ENCODE measurements around the gene SMOC1. TPM values are rescaled to one million over a fixed set of nuclear protein-coding genes. Genes with fewer than 3 reads are reported as not detected.

SMOC1 gene, protein sequence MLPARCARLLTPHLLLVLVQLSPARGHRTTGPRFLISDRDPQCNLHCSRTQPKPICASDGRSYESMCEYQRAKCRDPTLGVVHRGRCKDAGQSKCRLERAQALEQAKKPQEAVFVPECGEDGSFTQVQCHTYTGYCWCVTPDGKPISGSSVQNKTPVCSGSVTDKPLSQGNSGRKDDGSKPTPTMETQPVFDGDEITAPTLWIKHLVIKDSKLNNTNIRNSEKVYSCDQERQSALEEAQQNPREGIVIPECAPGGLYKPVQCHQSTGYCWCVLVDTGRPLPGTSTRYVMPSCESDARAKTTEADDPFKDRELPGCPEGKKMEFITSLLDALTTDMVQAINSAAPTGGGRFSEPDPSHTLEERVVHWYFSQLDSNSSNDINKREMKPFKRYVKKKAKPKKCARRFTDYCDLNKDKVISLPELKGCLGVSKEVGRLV
- 87.3 TPM for polyA plus RNA-seq (2013, experiment 1 of 4)
- polyA plus RNA-seq (2013, experiment 2 of 4) = 109 TPM
- 87.5 TPM for polyA plus RNA-seq (2013, experiment 3 of 4)
- 108 TPM for polyA plus RNA-seq (2013, experiment 4 of 4)

GRCh38 chr14:69879175-69880043 lies at the start of gene SMOC1:
Gene SMOC1, plus strand, starts transcription at chr14:69879416. Its CDS starts 263 bp downstream, at chr14:69879679.
- peak within 1 kb of the TSS; percentile 29 for H3K27ac ChIP-seq (ENCODE audit: insufficient read depth, low read depth, low read length, poor library complexity, severe bottlenecking)
- 0% methylated on average over 65 to 67 of the region's 67 CpGs for WGBS, 2 experiments

DNA sequence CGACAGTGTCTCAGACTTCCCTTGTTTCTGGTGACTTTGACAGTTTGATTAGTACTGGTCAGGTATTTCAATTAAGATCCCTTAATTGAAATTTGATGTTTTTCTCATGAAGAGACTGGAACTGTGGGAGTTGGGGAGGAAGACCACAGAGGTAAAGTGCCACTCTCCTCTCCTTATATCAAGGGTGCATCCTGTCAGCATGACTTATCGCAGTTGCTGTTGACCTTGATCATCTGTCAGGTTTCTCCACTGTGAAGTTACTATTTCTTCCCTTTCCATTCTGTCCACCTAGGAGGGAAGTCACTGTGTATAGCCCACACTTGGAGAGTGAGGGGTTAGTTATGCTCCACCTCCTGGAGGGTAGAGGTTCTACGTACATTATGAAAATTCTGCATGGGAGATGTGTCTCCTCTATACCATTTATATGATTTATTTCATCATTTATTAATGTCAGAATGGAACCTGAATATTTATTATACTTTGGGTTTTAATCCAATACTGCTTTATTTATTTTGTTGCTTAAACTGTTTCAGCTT lies 40.3 kb upstream of the SMOC1 start:
- H3K9me3 ChIP-seq (ENCODE audit: control insufficient read depth, low read length) = no peaks in the 10 kb centered on the region
- no peaks in the 10 kb centered on the region for H3K36me3 ChIP-seq (ENCODE audit: control insufficient read depth, insufficient read depth, low read length)
- WGBS, 2 experiments = 89 to 100% methylated on average over 2 of the region's 3 CpGs
- no peak overlapping the region for H3K4me3 ChIP-seq (ENCODE audit: insufficient read depth, low read depth, low read length)
- no peak overlapping the region for H3K27ac ChIP-seq (ENCODE audit: insufficient read depth, low read depth, low read length, poor library complexity, severe bottlenecking)
- no peaks in the 10 kb centered on the region for H3K27me3 ChIP-seq (ENCODE audit: control insufficient read depth, insufficient read depth, low read length, poor library complexity, severe bottlenecking)
- H3K4me1 ChIP-seq (ENCODE audit: control insufficient read depth, insufficient read depth, low read length) = peaks cover 32% of the 10 kb centered on the region

More at GRCh38 chr14:69879175-69880043, at the start of gene SMOC1:
- H3K27me3 ChIP-seq (ENCODE audit: control insufficient read depth, insufficient read depth, low read length, poor library complexity, severe bottlenecking) = no peaks in the 10 kb centered on the region
- no peaks in the 10 kb centered on the region for H3K9me3 ChIP-seq (ENCODE audit: control insufficient read depth, low read length)
- no peaks in the 10 kb centered on the region for H3K36me3 ChIP-seq (ENCODE audit: control insufficient read depth, insufficient read depth, low read length)
- H3K4me1 ChIP-seq (ENCODE audit: control insufficient read depth, insufficient read depth, low read length) = peaks cover 28% of the 10 kb centered on the region
- peak within 1 kb of the TSS; percentile 91 for H3K4me3 ChIP-seq (ENCODE audit: insufficient read depth, low read depth, low read length)

- no peaks in the 10 kb centered on the region for H3K36me3 ChIP-seq (ENCODE audit: control insufficient read depth, insufficient read depth, low read length)
- H3K27ac ChIP-seq (ENCODE audit: insufficient read depth, low read depth, low read length, poor library complexity, severe bottlenecking) = no peak overlapping the region
- no peaks in the 10 kb centered on the region for H3K9me3 ChIP-seq (ENCODE audit: control insufficient read depth, low read length)
- WGBS, 2 experiments = 81 to 96% methylated on average over 3 of the region's 3 CpGs
- H3K4me3 ChIP-seq (ENCODE audit: insufficient read depth, low read depth, low read length) = no peak overlapping the region
- H3K4me1 ChIP-seq (ENCODE audit: control insufficient read depth, insufficient read depth, low read length) = peaks cover 32% of the 10 kb centered on the region
- no peaks in the 10 kb centered on the region for H3K27me3 ChIP-seq (ENCODE audit: control insufficient read depth, insufficient read depth, low read length, poor library complexity, severe bottlenecking)
Observed at GRCh38 chr14:69839661-69840060, 39.6 kb upstream of the SMOC1 start.

DNA sequence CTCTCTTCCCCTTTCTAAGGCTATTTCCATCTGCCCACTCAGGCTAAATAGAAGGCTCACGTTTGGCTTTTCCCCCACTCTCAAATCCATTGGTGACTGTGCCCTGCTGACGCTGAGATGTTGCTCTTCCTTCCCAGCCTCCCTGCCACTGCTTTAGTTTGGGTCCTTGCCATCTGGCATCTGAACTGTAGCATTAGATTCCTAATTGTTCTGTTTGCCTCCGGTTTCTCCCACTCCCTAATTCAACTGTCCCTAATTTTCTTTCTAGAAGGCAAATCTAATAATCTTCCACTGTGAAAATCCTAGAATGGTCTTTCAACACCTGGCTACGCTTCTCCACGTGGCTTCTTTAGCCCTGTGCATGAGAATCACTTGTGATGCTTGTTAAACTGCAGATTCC lies 37.6 kb upstream of the SMOC1 start:
- H3K36me3 ChIP-seq (ENCODE audit: control insufficient read depth, insufficient read depth, low read length) = no peaks in the 10 kb centered on the region
- no peaks in the 10 kb centered on the region for H3K9me3 ChIP-seq (ENCODE audit: control insufficient read depth, low read length)
- H3K4me1 ChIP-seq (ENCODE audit: control insufficient read depth, insufficient read depth, low read length) = peaks cover 36% of the 10 kb centered on the region
- no peak overlapping the region for H3K4me3 ChIP-seq (ENCODE audit: insufficient read depth, low read depth, low read length)
- WGBS, 2 experiments = 73 to 76% methylated on average over 5 of the region's 5 CpGs
- no peaks in the 10 kb centered on the region for H3K27me3 ChIP-seq (ENCODE audit: control insufficient read depth, insufficient read depth, low read length, poor library complexity, severe bottlenecking)
- peak overlapping the region; percentile 77 for H3K27ac ChIP-seq (ENCODE audit: insufficient read depth, low read depth, low read length, poor library complexity, severe bottlenecking)

DNA sequence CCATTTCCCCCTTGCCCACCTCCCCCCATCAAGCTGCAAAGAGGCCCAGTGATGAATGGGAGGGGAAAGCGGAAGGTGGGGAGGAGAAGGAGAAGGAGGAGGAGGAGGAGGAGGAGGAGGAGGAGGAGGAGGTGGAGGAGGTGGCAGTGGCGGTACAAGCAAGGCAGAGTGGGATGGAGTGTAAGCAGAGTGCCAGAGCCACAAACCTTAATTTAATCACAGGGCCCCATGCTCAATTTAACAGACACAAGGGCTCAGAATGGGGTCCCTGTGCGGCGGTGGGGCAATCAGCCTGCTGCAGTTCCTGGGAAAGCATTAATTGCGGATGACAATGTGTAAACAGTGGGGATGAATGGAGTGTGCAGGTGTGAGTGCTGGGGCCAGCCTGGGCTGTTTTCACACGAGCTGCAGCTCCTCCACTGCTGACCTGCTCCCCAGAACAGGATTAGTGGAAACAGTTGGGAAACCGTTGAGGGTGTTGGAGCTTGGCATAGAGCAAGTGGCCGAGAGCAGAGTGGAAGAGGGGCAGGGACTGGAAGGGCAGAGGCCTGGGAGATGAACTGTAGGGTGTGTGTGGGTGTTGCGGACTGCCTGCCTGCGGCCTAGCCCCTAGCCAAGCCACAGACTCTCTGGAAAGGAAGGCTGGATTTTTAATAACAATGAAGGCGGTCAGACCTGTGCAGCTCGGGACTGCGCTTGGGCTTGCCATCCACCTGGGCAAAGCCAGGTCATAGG lies 36.4 kb upstream of the SMOC1 start:
- peak overlapping the region; percentile 77 for H3K27ac ChIP-seq (ENCODE audit: insufficient read depth, low read depth, low read length, poor library complexity, severe bottlenecking)
- H3K4me1 ChIP-seq (ENCODE audit: control insufficient read depth, insufficient read depth, low read length) = peaks cover 36% of the 10 kb centered on the region
- 45 to 50% methylated on average over 12 of the region's 13 CpGs for WGBS, 2 experiments
- H3K27me3 ChIP-seq (ENCODE audit: control insufficient read depth, insufficient read depth, low read length, poor library complexity, severe bottlenecking) = no peaks in the 10 kb centered on the region
- H3K4me3 ChIP-seq (ENCODE audit: insufficient read depth, low read depth, low read length) = no peak overlapping the region
- no peaks in the 10 kb centered on the region for H3K9me3 ChIP-seq (ENCODE audit: control insufficient read depth, low read length)
- H3K36me3 ChIP-seq (ENCODE audit: control insufficient read depth, insufficient read depth, low read length) = no peaks in the 10 kb centered on the region

- no peak overlapping the region for H3K4me3 ChIP-seq (ENCODE audit: insufficient read depth, low read depth, low read length)
- H3K27ac ChIP-seq (ENCODE audit: insufficient read depth, low read depth, low read length, poor library complexity, severe bottlenecking) = no peak overlapping the region
- no peaks in the 10 kb centered on the region for H3K36me3 ChIP-seq (ENCODE audit: control insufficient read depth, insufficient read depth, low read length)
- peaks cover 41% of the 10 kb centered on the region for H3K4me1 ChIP-seq (ENCODE audit: control insufficient read depth, insufficient read depth, low read length)
- WGBS, 2 experiments = 97 to 99% methylated on average over 2 of the region's 2 CpGs
- H3K27me3 ChIP-seq (ENCODE audit: control insufficient read depth, insufficient read depth, low read length, poor library complexity, severe bottlenecking) = no peaks in the 10 kb centered on the region
- no peaks in the 10 kb centered on the region for H3K9me3 ChIP-seq (ENCODE audit: control insufficient read depth, low read length)
Observed at GRCh38 chr14:69844171-69844570, 35.0 kb upstream of the SMOC1 start.

DNA sequence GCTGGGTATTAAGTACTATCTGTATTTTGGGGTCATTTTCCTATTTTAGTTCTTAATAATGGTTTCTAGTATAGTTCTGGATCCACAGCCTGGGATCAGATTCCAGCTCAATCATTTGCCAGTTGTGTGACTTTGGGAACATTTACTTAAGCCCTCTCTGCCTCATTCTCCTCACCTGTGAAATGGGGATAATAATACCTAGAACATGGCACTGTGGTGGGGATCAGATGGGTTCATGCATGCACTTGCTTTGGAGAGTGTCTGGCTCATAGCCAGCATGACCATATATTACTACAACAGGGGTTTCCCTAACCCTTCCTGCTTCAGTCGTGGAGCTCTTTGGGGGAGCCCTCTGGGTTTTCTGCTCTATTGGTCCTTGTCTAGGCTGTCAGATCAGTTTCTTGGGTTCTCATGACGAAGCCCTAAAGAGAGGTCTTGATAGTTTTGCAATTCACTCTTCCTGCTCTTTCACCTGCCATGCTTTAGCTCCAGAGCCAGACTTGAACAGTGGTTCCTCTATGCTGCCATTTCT lies 34.1 kb upstream of the SMOC1 start:
- Histone ChIP-seq H3K27ac (ENCODE audit: insufficient read depth, low read depth, low read length, poor library complexity, severe bottlenecking) (no peak overlapping the region), H3K27me3 (ENCODE audit: control insufficient read depth, insufficient read depth, low read length, poor library complexity, severe bottlenecking) (no peaks in the 10 kb centered on the region), H3K4me3 (ENCODE audit: insufficient read depth, low read depth, low read length) (no peak overlapping the region), H3K9me3 (ENCODE audit: control insufficient read depth, low read length) (no peaks in the 10 kb centered on the region), H3K4me1 (ENCODE audit: control insufficient read depth, insufficient read depth, low read length) (peaks cover 49% of the 10 kb centered on the region), H3K36me3 (ENCODE audit: control insufficient read depth, insufficient read depth, low read length) (no peaks in the 10 kb centered on the region)
- WGBS, 2 experiments = 92 to 97% methylated on average over 2 of the region's 2 CpGs

DNA sequence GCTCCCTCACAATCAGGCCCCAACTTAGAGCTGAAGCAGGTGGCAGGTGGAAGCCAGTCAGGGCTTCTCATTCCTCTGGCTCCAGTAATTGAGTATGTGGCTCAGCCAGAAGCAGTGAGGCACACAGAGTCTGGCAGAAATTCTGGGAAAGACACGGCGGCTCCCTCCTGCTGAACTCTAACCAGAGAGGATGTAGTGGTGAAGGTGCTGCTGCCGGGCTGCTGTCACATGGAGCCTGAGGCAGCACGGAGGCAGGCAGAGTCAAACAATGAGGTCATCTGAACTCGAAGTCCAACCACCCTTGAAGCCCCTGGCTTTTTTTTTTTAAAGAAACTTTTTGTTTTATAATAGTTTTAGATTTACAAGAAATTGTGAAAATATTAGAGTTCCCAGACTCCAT lies 33.4 kb upstream of the SMOC1 start:
- Histone ChIP-seq H3K27me3 (ENCODE audit: control insufficient read depth, insufficient read depth, low read length, poor library complexity, severe bottlenecking) (no peaks in the 10 kb centered on the region), H3K4me1 (ENCODE audit: control insufficient read depth, insufficient read depth, low read length) (peaks cover 48% of the 10 kb centered on the region), H3K36me3 (ENCODE audit: control insufficient read depth, insufficient read depth, low read length) (no peaks in the 10 kb centered on the region), H3K27ac (ENCODE audit: insufficient read depth, low read depth, low read length, poor library complexity, severe bottlenecking) (no peak overlapping the region), H3K4me3 (ENCODE audit: insufficient read depth, low read depth, low read length) (no peak overlapping the region), H3K9me3 (ENCODE audit: control insufficient read depth, low read length) (no peaks in the 10 kb centered on the region)
- 66 to 77% methylated on average over 5 of the region's 5 CpGs for WGBS, 2 experiments

DNA sequence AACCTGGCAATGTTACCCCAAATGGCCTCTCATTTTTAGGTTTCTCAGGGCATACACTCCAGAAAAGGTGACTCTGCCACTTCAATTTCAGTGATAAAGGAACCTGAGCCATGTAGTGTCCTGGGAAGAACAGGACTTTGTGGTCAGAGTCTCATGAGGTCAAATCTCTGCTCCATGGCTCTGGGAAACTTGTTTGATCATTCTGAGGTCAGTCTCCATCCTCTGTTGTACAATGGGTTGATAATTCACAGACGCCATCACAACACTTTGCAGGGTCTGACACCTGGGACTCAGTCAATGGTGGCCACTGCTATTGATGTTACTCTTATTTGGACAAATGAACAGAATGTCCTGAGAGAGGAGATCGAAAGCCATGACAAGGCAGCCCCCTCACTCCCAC lies 31.1 kb upstream of the SMOC1 start:
- no peaks in the 10 kb centered on the region for H3K36me3 ChIP-seq (ENCODE audit: control insufficient read depth, insufficient read depth, low read length)
- no peak overlapping the region for H3K4me3 ChIP-seq (ENCODE audit: insufficient read depth, low read depth, low read length)
- WGBS, 2 experiments = 96 to 99% methylated on average over 2 of the region's 2 CpGs
- H3K27ac ChIP-seq (ENCODE audit: insufficient read depth, low read depth, low read length, poor library complexity, severe bottlenecking) = no peak overlapping the region
- peaks cover 30% of the 10 kb centered on the region for H3K4me1 ChIP-seq (ENCODE audit: control insufficient read depth, insufficient read depth, low read length)
- no peaks in the 10 kb centered on the region for H3K9me3 ChIP-seq (ENCODE audit: control insufficient read depth, low read length)
- H3K27me3 ChIP-seq (ENCODE audit: control insufficient read depth, insufficient read depth, low read length, poor library complexity, severe bottlenecking) = no peaks in the 10 kb centered on the region
